Measurements from ENCODE around the gene UBE2L6.

Gene UBE2L6

GRCh38 chr11:57567515-57568329, at the start of gene UBE2L6:
UBE2L6 (minus strand) TSS chr11:57567672; CDS start chr11:57567611, 61 bp downstream.
- peak; percentile 50 to 82 (median 60) for DNase-seq

DNA sequence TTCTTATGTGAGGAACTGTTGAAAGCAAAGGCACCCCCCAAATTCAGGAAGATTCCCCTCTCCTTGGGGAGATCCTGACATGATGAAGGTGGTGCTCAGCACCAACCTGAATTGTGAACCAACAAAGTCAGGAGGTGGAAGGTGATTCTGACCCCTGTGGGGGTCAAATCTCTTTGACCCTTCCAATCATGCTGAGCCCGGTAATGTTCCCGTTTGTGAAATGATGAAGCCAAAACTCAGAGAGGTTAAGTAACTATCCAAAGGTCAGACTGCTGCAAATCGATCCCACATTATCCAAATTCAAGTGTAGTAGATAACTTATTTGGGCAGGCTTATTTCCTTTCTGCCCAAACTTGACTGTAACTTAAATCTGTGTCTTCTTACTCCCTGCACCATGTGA, 49.1 kb upstream of the UBE2L6 start:
- no peak for DNase-seq

DNA sequence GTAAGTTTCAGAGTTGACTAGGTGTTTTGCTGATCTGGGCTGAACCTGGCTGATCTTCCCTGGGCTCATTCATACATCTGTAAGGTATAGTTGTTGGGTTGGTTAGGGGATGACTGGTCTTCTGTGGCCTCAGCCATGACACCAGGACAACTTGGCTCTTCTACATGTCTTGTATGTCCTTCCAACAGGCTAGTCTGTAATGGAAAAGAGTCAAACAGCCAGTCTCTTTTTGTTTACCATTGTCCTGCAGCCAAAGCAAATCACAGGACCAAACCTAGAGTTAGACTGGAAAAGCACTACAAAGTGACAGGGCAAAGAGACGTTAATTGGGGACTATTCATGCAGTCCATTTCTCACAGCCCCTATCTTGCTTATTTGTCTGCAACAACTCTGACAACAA, 47.8 kb upstream of the UBE2L6 start:
- no peak for DNase-seq

- DNase-seq: no peak
Measured at GRCh38 chr11:57614234-57614772, 46.8 kb upstream of the UBE2L6 start.

GRCh38 chr11:57610170-57610569, 42.7 kb upstream of the UBE2L6 start:
- DNase-seq: no peak

DNA sequence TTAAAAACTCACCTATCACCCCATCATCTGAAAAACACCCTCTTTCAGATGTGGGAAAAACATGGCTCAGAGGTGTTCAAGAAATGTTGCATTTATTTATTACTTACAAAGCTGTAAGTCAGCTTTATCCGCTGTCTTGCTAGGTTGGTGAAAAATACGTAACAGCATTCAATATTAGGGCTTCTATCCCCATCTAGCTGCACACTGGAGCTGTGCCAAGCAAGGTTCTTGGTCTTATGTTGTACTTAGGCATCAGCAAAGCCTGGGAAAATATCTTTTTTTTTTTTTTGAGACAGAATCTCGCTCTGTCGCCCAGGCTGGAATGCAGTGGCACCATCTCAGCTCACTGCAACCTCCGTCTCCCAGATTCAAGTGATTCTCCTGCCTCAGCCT, 37.6 kb upstream of the UBE2L6 start:
- no peak for DNase-seq

GRCh38 chr11:57604296-57605027, 37.0 kb upstream of the UBE2L6 start:
- no peak for DNase-seq

GRCh38 chr11:57601297-57601696, 33.8 kb upstream of the UBE2L6 start:
- no peak for DNase-seq

DNA sequence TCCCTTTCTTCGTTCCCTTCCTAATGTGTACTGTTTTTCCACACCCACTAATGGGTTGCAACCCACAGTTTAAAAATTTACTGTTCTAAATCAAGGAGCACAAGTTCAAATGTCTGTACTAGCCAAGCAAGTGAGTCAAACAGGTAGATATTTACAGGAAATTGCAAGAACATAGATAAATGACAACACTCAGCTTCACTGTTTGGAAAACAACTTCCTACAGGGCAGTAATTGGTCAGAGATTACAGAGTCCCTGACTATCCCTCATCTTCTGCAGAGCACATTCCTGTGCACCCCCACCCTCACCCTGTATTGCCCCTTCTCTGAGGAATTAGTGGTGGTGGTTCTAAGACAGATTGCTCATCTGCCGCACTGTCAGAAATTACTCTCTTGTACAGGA, 31.9 kb upstream of the UBE2L6 start:
- no peak for DNase-seq

GRCh38 chr11:57598831-57599155, 31.3 kb upstream of the UBE2L6 start:
- DNase-seq: no peak

DNA sequence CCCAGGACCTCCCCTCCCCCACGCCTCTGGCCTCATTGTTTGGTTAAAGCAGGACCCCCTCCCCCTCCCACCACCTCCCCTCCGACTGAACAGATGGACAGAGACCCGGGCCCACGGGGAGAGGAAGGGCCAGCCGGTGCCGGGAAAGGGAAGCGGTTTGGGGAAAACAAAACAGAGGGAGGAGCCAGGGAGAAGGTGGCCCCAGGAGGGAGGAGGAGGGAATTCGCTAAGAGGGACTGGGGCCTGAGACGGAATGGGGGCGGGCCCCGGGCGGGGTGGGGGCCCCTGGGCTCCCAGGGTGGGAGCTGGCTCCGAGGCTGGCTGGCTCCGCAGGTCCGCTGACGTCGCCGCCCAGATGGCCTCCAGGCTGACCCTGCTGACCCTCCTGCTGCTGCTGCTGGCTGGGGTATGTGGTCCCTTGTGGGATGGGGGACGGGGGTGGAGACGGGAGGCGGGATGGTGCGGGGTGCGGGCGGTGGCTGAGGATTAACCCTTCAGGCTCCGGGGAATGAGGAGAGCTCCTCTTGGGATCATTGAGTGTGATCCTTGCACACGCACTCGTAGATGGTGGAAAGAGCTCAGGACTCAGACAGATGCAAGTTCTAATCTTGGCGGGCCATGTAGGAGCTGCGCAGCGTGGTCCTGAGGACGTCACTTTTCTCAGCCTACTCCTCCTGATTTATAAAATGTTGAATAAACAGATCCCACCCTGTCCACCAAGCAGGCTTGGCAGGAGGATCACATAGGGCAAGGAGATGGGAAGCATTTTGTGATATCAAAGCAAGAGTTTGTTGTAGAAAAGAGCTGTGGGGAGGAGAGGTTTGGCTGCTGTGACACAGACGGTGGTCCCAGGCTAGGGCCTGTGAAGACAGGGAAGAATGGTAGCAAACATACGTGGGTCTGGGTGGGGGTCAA, 30.7 kb upstream of the UBE2L6 start:
- DNase-seq: peak; percentile 43 to 73 (median 67)

GRCh38 chr11:57597461-57597915, 30.0 kb upstream of the UBE2L6 start, which contains the start of gene SERPING1:
SERPING1 (plus strand) TSS chr11:57597685; CDS start chr11:57598271, 586 bp downstream.
- peak in 1 of 3 donors; percentile 17 for DNase-seq

- no peak for DNase-seq
Measured at GRCh38 chr11:57596266-57596885, 28.9 kb upstream of the UBE2L6 start.

DNA sequence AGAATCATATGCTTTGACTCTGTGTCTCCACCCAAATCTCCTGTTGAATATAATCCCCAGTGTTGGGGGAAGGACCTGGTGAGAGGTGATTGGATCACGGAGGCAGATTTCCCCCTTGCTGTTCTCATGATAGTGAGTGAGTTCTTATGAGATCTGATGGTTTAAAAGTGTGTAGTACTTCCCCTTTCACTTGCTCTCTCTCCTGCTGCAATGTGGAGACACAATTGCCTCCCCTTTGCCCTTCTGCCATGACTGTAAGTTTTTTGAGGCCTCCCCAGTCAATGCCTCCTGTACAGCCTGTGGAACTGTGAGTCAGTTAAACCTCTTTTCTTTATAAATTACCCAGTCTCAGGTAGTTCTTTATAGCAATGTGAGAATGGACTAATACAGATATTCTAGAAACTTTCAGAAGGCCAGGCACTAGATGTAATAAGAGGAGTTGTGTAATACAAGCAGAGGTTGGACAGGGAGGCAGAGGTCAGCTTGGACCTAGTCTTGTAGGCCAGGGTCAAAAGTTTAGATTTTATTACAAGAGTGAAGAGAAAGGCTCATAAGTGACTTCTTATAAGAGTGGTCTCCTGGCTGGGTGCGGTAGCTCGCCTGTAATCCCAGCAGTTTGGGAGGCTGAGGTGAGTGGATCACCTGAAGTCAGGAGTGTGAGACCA, 20.7 kb upstream of the UBE2L6 start:
- DNase-seq: peak; percentile 39 to 46 (median 44)

DNA sequence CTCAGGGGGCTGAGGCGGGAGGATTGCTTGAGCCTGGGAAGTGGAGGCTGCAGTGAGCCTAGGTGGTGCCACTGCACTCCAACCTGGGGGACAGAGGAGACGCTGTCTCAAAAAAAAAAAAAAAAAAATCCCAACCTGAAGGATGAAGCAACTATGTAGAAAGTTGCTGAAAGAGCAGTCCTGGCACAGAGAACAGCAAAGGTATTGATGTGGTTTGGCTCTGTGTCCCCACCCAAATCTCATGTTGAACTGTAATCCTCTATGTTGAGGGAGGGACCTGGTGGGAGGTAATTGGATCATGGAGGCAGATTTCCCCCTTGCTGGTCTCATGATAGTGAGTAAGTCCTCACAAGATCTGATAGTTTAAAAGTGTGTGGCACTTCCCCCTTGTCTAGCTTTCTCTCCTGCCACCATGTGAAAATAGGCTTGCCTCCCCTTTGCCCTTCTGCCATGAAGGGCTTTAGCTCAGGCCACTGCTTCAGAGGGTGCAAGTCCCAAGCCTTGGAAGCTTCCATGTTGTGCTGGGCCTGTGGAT, 19.3 kb upstream of the UBE2L6 start:
- peak; percentile 39 to 51 (median 43) for DNase-seq

- DNase-seq: peak; percentile 27 to 51 (median 47)
Measured at GRCh38 chr11:57585301-57585700, 17.8 kb upstream of the UBE2L6 start.

- DNase-seq: no peak
Measured at GRCh38 chr11:57584341-57584740, 16.9 kb upstream of the UBE2L6 start.

DNA sequence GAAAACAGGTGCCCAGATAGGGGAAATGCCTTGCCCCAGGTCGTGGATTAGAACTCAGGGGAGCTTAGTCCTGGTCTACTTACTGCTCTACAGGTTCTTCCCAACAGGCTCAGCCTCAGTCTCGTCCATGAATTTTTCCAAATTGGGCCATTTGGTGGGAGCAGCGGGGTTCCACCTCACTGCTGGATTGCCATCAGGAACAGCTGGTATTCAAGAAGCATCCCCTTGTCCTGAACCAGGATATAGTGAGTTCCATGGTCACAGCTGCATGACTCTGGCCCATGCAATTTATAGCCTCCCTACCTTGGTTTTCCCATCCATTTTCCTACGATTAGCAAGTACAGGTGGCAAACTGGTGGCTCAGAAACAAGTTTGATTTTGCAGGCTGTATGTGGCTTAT, 6.6 kb upstream of the UBE2L6 start:
- no peak for DNase-seq

DNA sequence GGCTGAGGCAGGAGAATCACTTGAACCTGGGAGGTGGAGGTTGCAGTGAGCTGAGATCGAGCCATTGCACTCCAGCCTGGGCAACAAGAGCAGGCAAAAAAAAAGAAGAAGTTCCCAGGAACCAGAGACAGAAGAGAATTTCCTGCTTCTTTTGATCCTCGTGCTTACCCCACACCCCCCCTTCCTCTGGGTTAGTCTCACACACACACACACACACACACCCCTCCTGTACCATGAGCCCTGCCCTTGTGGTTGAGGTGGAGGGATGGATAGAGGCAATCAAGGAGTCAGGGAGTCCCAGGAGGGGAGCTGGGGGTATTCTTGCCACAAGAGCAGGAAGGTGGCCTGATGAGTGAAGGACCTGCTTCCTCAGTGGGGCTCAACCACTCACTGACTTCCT, 4.1 kb upstream of the UBE2L6 start:
- peak; percentile 41 to 48 (median 47) for DNase-seq

GRCh38 chr11:57568330-57568766, 876 bp upstream of the UBE2L6 start:
- DNase-seq: peak; percentile 92 to 95 (median 95)

DNA sequence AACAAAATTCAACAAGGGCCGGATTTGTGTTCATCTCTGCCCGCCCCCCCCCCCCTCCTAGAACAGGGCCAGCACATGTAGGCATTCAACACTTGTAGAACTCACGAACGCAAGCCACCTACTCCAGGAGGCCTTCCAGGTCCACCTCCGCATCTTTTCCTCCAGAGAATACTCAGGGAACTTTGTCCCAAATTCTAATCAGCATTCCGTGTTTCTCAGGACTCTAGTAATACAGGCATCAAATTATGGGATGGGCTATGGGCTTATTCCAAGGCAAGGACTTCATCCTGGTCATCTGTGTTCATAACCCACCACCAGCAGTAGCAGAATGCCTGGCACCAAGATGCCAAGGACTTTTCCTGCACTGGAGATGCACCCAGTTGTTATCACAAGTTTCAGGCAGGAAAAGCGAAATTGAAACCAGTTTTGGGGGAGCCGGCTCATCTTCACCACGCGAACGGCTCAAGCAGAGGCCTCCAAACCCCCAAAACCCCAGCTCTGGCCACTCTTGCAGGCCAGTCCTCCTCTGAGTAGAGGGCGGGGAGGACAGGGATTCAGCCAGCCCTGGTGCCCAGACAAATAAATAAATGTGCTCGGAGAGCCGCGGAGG, 462 bp downstream of the UBE2L6 start:
- peak; percentile 54 to 69 (median 67) for DNase-seq

Data from suppressor macrophage treated with lipopolysaccharide for 1 hour (primary cell).